IMR-90 (cell line): ENCODE measurements around the gene ARVCF. TPM values are rescaled to one million over a fixed set of nuclear protein-coding genes. Genes with fewer than 3 reads are reported as not detected.

Source experiments
- ATAC-seq: fragments of 200-7000 bp; cut with Tn5 transposase; 2 replicates; pipeline ENCODE4 v1.9.1; 2020; ENCODE audit warnings: low read depth, mild to moderate bottlenecking, moderate library complexity
- BruUV-seq: library from RNA; stranded (reverse); fragments of 400-500 nt; replicated peaks from 2 replicates; lab custom pipeline; 2021; lab: Mats Ljungman, UMichigan
- CTCF ChIA-PET: fragments of 300-600 bp; formaldehyde crosslinking; extraction: SDS; loops from one replicate; lab custom pipeline; 2021; ENCODE audit warnings: antibody characterized with exemption; lab: Yijun Ruan, JAX
- POLR2A ChIA-PET: fragments of 300-600 bp; sonication (Branson Sonifier 250); formaldehyde crosslinking; loops from one replicate; lab custom pipeline; 2022; ENCODE audit warnings: antibody characterized with exemption; ENCODE audit not compliant: unreplicated experiment; lab: Charles Lee
- DNase-seq: peaks from one replicate; pipeline ENCODE4 v3.0.0; 2013
- H2AFZ ChIP-seq: replicated peaks from 2 replicates; pipeline ENCODE3; 2013; ENCODE audit warnings: low read length, mild to moderate bottlenecking; ENCODE audit not compliant: poor library complexity
- H2AK5ac ChIP-seq: 2 replicates; pipeline ENCODE4 v1.6.1; 2013; ENCODE audit warnings: low read depth, low read length, inconsistent platforms
- H2AK9ac ChIP-seq: replicated peaks from 2 replicates; pipeline ENCODE3; 2013; ENCODE audit warnings: mild to moderate bottlenecking, low read depth, low read length, moderate library complexity; ENCODE audit not compliant: poor library complexity
- H2BK120ac ChIP-seq: 2 replicates; pipeline ENCODE4 v1.6.1; 2013; ENCODE audit warnings: low read depth, low read length, inconsistent platforms
- H2BK15ac ChIP-seq: 3 replicates; pipeline ENCODE4 v1.6.1; 2013; ENCODE audit warnings: low read depth, low read length, inconsistent platforms
- H2BK20ac ChIP-seq: 2 replicates; pipeline ENCODE4 v1.6.1; 2013; ENCODE audit warnings: low read depth, mild to moderate bottlenecking, inconsistent platforms, low read length, moderate library complexity
- H2BK5ac ChIP-seq: 2 replicates; pipeline ENCODE4 v1.6.1; 2013; ENCODE audit warnings: mild to moderate bottlenecking, low read depth, low read length, inconsistent platforms; ENCODE audit not compliant: poor library complexity, severe bottlenecking
- H3K14ac ChIP-seq: replicated peaks from 2 replicates; pipeline ENCODE4 v1.6.1; 2013; ENCODE audit warnings: low read depth, low read length, inconsistent platforms
- H3K18ac ChIP-seq: 2 replicates; pipeline ENCODE4 v1.6.1; 2013; ENCODE audit warnings: low read depth, low read length, control low read depth
- H3K23ac ChIP-seq: 2 replicates; pipeline ENCODE4 v1.6.1; 2013; ENCODE audit warnings: low read depth, low read length, inconsistent platforms
- H3K27ac ChIP-seq: 2 replicates; pipeline ENCODE4 v1.5.1; 2013; ENCODE audit warnings: mild to moderate bottlenecking, control low read depth, low read length; ENCODE audit not compliant: insufficient read depth
- H3K27me3 ChIP-seq: 2 replicates; pipeline ENCODE4 v1.6.1; 2013; ENCODE audit warnings: low read length; ENCODE audit not compliant: control insufficient read depth, insufficient read depth
- H3K36me3 ChIP-seq: 2 replicates; pipeline ENCODE4 v1.6.1; 2013; ENCODE audit warnings: low read length, mixed read lengths; ENCODE audit not compliant: control insufficient read depth, insufficient read depth
- H3K4ac ChIP-seq: 2 replicates; pipeline ENCODE4 v1.6.1; 2013; ENCODE audit warnings: low read depth, low read length, inconsistent platforms
- H3K4me1 ChIP-seq: 2 replicates; pipeline ENCODE4 v1.6.1; 2013; ENCODE audit warnings: low read length, mixed read lengths; ENCODE audit not compliant: control insufficient read depth, insufficient read depth
- H3K4me2 ChIP-seq: 2 replicates; pipeline ENCODE4 v1.6.1; 2013; ENCODE audit warnings: low read depth, mild to moderate bottlenecking, control low read depth, low read length, moderate library complexity
- H3K4me3 ChIP-seq: 2 replicates; pipeline ENCODE4 v1.5.1; 2013; ENCODE audit warnings: low read depth, mild to moderate bottlenecking, control low read depth, low read length, moderate library complexity; ENCODE audit not compliant: insufficient read depth
- H3K56ac ChIP-seq: 2 replicates; pipeline ENCODE4 v1.6.1; 2013; ENCODE audit warnings: low read length, inconsistent platforms; ENCODE audit not compliant: insufficient read depth; ENCODE audit errors: extremely low read depth
- H3K79me1 ChIP-seq, 2 experiments: 2 replicates each; pipeline ENCODE4 v1.6.1; 2013; ENCODE audit warnings: low read length in 2 of 2, inconsistent platforms in 1 of 2, low read depth in 1 of 2
- H3K9ac ChIP-seq: 2 replicates; pipeline ENCODE4 v1.6.1; 2013; ENCODE audit warnings: low read depth, low read length, control low read depth
- H3K9me1 ChIP-seq: 2 replicates; pipeline ENCODE4 v1.6.1; 2013; ENCODE audit warnings: low read length, inconsistent platforms; ENCODE audit not compliant: insufficient read depth
- H3K9me3 ChIP-seq: 2 replicates; pipeline ENCODE4 v1.6.1; 2013; ENCODE audit warnings: low read length; ENCODE audit not compliant: control insufficient read depth, insufficient read depth
- H4K20me1 ChIP-seq: 2 replicates; pipeline ENCODE4 v1.6.1; 2013; ENCODE audit warnings: low read length, inconsistent platforms; ENCODE audit not compliant: insufficient read depth
- H4K5ac ChIP-seq: 2 replicates; pipeline ENCODE4 v1.6.1; 2013; ENCODE audit warnings: mild to moderate bottlenecking, low read depth, low read length, control low read depth
- H4K8ac ChIP-seq, 2 experiments: 2 replicates each; pipeline ENCODE4 v1.6.1; 2013; ENCODE audit warnings: low read depth in 2 of 2, low read length in 2 of 2, control low read depth in 1 of 2, inconsistent platforms in 1 of 2
- H4K91ac ChIP-seq: 2 replicates; pipeline ENCODE4 v1.6.1; 2013; ENCODE audit warnings: low read depth, low read length, inconsistent platforms; ENCODE audit not compliant: insufficient read depth
- BHLHE40 ChIP-seq: fragments of 150-350 bp; IDR thresholded peaks from 2 replicates; pipeline ENCODE4 v1.6.1; 2016; ENCODE audit warnings: mild to moderate bottlenecking, low read depth, low read length
- CEBPB ChIP-seq: IDR thresholded peaks from 2 replicates; pipeline ENCODE4 v1.6.1; 2012; ENCODE audit warnings: low read depth, low read length, improper control_type of control experiment
- CHD1 ChIP-seq: IDR thresholded peaks from 2 replicates; pipeline ENCODE4 v1.6.1; 2012; ENCODE audit warnings: low read depth, low read length, improper control_type of control experiment
- ELK1 ChIP-seq: fragments of 150-350 bp; IDR thresholded peaks from 2 replicates; pipeline ENCODE4 v1.6.1; 2016; ENCODE audit warnings: low read depth, mild to moderate bottlenecking, low read length, moderate library complexity, borderline replicate concordance
- FOS ChIP-seq: fragments of 150-350 bp; IDR thresholded peaks from 2 replicates; pipeline ENCODE4 v1.6.1; 2016; ENCODE audit warnings: low read depth, low read length
- MAZ ChIP-seq: IDR thresholded peaks from 2 replicates; pipeline ENCODE4 v1.6.1; 2012; ENCODE audit warnings: low read depth, mild to moderate bottlenecking, low read length, improper control_type of control experiment, moderate library complexity, borderline replicate concordance
- MXI1 ChIP-seq: IDR thresholded peaks from 2 replicates; pipeline ENCODE4 v1.6.1; 2012; ENCODE audit warnings: low read depth, mild to moderate bottlenecking, low read length, moderate library complexity, borderline replicate concordance
- NFE2L2 ChIP-seq: fragments of 150-350 bp; IDR thresholded peaks from 2 replicates; pipeline ENCODE4 v1.6.1; 2016; ENCODE audit warnings: low read depth, mild to moderate bottlenecking, low read length
- POLR2A ChIP-seq: IDR thresholded peaks from 2 replicates; pipeline ENCODE4 v1.6.1; 2012; ENCODE audit warnings: mild to moderate bottlenecking, low read depth, low read length
- RAD21 ChIP-seq: IDR thresholded peaks from 2 replicates; pipeline ENCODE4 v1.6.1; 2012; ENCODE audit warnings: low read length, improper control_type of control experiment
- SMC3 ChIP-seq: fragments of 150-350 bp; IDR thresholded peaks from 2 replicates; pipeline ENCODE4 v1.6.1; 2016; ENCODE audit warnings: low read depth, mild to moderate bottlenecking, antibody characterized with exemption, low read length, moderate library complexity
- USF2 ChIP-seq: fragments of 150-350 bp; IDR thresholded peaks from 2 replicates; pipeline ENCODE4 v1.6.1; 2017; ENCODE audit warnings: mild to moderate bottlenecking, antibody characterized with exemption, low read length, low read depth
- WGBS, 2 experiments: methylation state at CpG; one replicate each; pipeline versions ENCODE4 v1.1.5 to v1.1.7; 2013; ENCODE audit warnings: missing lambda C conversion rate in 2 of 2; ENCODE audit not compliant: insufficient read length in 1 of 2; ENCODE audit errors: extremely low coverage in 2 of 2; 5-methylcytosine and 5-hydroxymethylcytosine counted together
- dilution Hi-C: fragments of 300-500 bp; cut with HindIII; formaldehyde crosslinking; loops from one replicate; pipeline ENCODE4 v1.14.3; 2018; ENCODE audit warnings: low sequenced_read_pairs; ENCODE audit not compliant: unreplicated experiment
- in situ Hi-C: fragments of 300-500 bp; cut with MboI; formaldehyde crosslinking; loops from 3 replicates; pipeline ENCODE4 v1.14.3; 2019; ENCODE audit warnings: low sequenced_read_pairs, inconsistent platforms, mixed read lengths
- intact Hi-C: fragments of 100-400 bp; cut with micrococcal nuclease; formaldehyde crosslinking; loops from 2 replicates; pipeline ENCODE4 v1.10.0; 2022
- polyA plus RNA-seq, 3 experiments: library from polyadenylated mRNA; depleted of rRNA; stranded (reverse); fragments of >200 nt; gene quantifications; 2 replicates each; pipeline ENCODE4 v1.2.3, GENCODE V29; 2012; ENCODE audit warnings: low replicate concordance in 1 of 3
- total RNA-seq: library from RNA; depleted of rRNA; stranded (reverse); fragments of >200 nt; gene quantifications from 2 replicates; pipeline ENCODE4 v1.2.3, GENCODE V29; 2012

ARVCF gene
- total and polyA plus RNA-seq, 2 of the 4 experiments (the other 2 are of a cell fraction) = 8.6 to 14.1 TPM

- TF ChIP-seq MXI1 = no peak
Observed at GRCh38 chr22:20040327-20041200, 23.9 kb upstream of the ARVCF start (continued).

GRCh38 chr22:20039683-20040325 is 23.2 kb upstream of the ARVCF start:
- Histone ChIP-seq H3K79me1 (peaks cover 10 to 25% of the 10 kb centered on the region in 2 experiments; a peak in 3 of 4 replicates), H2BK120ac (no peak overlapping the region), H2AK9ac (no peak overlapping the region), H3K18ac (no peak overlapping the region), H3K4ac (no peak overlapping the region), H3K23ac (no peak overlapping the region), H4K91ac (no peak overlapping the region), H4K20me1 (peaks cover 13% of the 10 kb centered on the region), H3K4me2 (no peak overlapping the region), H3K36me3 (peaks cover 38% of the 10 kb centered on the region), H3K27ac (no peak overlapping the region), H2BK15ac (no peak overlapping the region), H4K5ac (no peak overlapping the region), H2AK5ac (no peak overlapping the region), H2BK5ac (no peak overlapping the region), H3K9me3 (no peaks in the 10 kb centered on the region), H3K9me1 (peaks cover 3% of the 10 kb centered on the region; the same call in 1 of the 2 replicates), H4K8ac (no peak overlapping the region), H3K14ac (no peak overlapping the region), H2BK20ac (no peak overlapping the region), H3K9ac (no peak overlapping the region), H3K4me1 (no peaks in the 10 kb centered on the region), H3K4me3 (no peak overlapping the region), H3K56ac (no peak overlapping the region), H2AFZ (no peak overlapping the region), H3K27me3 (no peaks in the 10 kb centered on the region)
- ATAC-seq (no peak), DNase-seq (no peak)
- BruUV-seq = no TSS peak
- dilution Hi-C loops (no loop called here), intact Hi-C loops (no loop called here), in situ Hi-C loops (no loop called here)
- ChIA-PET CTCF (no interaction called here), POLR2A (no interaction called here)
- TF ChIP-seq BHLHE40 = no peak
- no peak for TF ChIP-seq CEBPB
- no peak for TF ChIP-seq POLR2A
- no peak for TF ChIP-seq SMC3
- no peak for TF ChIP-seq MAZ
- no peak for TF ChIP-seq ELK1
- no peak for TF ChIP-seq FOS
- no peak for TF ChIP-seq RAD21
- TF ChIP-seq NFE2L2 = no peak
- no peak for TF ChIP-seq CHD1
- no peak for TF ChIP-seq USF2
- WGBS, 2 experiments = 79% methylated on average over 3 of the region's 9 CpGs; no CpG with 5 or more reads in 1 of the 2 experiments
